GM18519 (cell line): ENCODE data around the gene STK32C.

Experiments
- ATAC-seq: cut with Tn5 transposase; IDR thresholded peaks from one replicate; pipeline ENCODE4 v1.9.1; 2021; ENCODE audit warnings: mild to moderate bottlenecking, moderate library complexity; ENCODE audit not compliant: unreplicated experiment, low FRiP score

The STK32C gene

DNA sequence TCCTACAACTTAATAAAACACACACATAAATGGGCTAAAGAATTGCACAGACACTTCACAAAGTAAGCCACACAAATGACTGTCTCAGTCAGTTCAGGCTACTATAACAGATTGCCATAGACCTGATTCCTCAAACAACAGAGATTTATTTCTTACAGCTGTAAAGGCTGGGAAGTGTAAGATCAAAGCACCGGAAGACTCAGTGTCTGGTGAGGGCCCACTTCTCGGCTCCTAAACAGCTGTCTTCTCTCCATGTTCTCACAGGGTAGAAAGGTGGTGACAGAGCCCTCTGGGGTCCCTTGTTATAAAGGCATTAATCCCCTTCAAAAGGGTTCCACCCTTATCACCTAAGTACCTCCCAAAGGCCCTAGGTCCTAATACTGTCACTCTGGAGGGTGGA lies 18.3 kb downstream of the STK32C start:
- no peak for ATAC-seq

DNA sequence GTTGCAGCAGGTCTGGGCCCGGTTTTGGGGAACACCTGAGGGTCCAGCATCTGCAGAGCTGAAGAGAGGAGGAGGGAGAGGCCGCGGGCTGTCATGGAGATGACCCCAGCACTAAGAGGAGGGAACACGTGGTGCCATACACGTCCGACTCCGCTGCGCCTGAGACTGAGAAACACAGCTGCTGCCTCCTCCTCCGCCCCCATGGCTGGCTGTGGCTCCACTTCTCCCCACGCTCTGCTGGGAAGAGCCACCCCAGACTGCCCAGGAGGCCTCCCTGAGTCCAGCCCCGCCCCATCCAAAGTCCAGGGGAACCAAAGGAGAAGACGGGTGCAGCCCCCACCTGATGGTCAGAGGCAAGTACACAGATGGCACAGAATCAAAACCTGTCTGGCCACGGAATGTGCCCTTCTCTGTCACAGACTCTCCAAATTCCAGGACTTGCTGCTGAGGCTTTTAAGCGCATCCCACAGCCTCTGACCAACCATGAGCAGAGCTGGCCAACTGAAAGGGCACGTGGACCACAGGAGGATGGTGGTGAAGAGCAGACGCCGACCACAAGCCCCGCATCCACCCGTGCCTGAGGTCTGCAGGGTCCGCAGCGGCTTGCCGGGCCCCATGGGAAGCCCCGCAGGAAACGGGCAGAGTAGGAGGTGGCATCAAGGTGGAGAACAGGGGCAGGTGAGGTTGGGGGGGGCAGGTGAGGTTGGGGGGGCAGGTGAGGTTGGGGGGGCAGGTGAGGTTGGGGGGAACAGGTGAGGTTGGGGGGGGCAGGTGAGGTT lies 24.0 kb downstream of the STK32C start:
- ATAC-seq, result no peak

DNA sequence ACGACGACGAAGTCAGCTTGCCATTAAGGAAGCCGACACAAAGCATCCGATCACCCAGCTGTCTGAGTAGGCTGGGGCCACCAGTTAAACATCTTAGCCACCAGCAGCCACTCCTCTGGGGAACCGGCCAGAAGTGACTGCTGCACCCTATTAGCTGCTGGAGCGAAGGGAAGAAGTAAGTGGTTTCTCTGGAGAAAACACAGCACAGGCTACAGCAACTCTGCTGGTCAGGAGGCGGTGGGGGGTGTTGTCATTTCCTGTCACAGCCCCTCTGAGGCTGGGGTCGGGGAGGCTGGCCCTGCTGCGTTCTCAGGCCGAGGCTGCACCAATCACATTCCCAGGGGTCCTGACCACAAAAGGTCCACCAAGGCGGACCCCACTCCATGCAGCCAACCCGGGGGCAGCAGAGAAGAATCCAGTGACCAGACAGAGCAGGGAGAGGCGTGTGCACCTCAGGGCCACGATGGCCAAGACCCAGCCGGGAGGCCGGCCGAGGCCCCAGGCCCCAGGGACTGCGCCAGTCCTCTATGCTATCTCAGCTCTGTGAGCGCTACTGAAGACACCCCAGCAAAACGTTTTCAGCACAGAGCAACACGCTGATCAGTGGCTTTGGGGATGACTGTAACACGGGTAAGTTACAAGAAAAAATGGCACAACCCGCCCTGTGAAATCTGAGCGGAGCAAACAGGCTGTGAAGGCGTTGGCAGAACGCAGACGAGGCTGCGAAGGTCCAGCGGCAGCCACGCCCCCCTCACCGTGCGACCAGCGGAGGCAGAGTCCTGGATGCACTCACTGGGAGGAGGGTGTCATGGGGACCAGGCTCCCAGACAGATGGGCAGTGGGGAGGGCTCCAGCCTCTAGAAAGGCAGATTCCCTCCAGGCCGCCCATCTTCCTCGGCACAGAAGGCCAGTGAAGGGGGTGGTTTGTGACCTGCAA lies 24.8 kb downstream of the STK32C start:
- no peak for ATAC-seq

DNA sequence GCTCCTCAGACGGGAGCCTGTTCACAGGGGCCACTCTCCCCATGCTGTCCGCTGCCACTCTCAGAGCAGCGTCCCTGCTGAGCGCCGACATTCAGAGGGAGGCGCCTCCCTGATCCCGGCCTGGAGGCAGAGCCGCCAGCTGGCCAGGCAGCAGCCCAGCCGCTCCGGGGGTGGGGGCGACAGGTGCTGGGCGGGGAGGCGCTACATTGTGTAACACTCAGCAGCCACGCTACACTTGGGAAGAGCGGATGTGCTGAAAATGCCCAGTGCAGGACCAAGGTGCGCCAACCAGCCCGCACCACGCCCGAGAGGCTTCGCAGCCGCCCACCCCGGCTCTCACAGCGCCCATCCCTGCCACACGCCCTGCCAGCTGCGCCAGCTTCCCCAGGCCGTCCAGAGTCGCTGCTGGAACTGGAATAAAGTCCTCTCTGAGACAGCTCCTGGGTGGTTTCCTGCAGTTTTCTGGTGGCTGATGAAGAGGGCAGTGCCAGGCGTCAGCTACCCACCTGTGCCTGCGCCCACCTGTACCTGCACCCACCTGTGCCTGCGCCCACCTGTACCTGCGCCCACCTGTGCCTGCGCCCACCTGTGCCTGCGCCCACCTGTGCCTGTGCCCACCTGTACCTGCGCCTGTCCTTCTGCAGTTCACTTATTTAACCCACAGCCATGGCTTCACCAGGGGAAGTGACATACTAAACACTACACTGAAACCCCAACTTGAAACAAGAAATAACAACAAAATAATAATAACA lies 25.7 kb downstream of the STK32C start:
- ATAC-seq, result no peak

DNA sequence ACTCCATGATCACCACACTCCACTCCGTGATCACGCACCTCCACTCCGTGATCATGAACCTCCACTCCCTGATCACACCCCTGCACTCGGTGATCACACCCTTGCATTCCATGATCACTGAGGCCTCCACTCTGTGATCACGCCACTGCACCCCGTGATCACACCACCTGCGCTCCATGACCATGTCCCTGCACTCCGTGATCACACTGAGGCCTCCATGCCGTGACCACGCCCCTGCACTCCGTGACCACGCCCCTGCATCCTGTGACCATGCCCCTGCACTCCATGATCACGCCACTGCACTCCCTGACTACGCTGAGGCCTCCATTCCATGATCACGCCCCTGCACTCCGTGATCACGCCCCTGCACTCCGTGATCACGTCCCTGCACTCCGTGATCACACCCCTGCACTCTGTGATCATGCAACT lies 27.1 kb downstream of the STK32C start:
- no peak for ATAC-seq

DNA sequence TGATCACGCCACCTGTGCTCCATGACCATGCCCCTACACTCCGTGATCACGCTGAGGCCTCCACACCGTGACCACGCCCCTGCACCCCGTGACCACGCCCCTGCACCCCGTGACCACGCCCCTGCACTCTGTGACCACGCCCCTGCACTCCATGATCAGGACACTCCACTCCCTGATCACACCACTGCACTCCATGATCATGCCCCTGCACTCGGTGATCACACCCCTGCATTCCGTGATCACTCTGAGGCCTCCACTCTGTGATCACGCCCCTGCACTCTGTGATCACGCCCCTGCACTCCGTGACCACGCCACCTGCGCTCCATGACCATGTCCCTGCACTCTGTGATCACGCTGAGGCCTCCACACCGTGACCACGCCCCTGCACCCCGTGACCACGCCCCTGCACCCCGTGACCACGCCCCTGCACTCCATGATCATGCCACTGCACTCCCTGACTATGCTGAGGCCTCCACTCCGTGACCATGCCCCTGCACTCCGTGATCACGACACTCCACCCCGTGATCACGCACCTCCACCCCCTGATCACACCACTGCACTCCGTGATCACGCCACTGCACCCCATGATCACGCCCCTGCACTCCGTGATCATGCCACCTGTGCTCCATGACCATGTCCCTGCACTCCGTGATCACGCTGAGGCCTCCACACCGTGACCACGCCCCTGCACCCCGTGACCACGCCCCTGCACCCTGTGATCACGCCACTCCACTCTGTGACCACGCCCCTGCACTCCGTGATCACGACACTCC lies 27.7 kb downstream of the STK32C start:
- ATAC-seq, result no peak

DNA sequence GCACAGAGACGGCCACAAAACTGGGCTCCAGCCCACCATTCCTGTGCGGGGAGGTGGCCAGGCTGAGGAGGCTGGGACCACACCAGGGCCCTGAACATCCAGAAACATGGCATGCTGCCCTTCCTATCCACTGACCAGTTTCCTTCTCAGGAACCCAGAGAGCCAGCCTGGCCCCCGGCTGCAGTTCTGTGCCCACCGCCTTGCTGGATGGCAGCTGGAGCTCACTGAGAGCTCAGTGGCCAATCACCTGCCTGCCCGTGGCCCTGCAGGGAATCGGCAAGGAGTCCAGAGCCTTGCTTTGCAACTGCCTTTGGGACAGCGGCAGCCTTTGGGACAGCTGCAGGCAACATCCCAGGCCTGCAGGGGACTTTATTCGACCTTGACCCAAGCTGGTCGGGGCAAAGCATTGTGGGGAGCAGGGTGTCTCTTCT lies 30.4 kb downstream of the STK32C start:
- no peak for ATAC-seq

DNA sequence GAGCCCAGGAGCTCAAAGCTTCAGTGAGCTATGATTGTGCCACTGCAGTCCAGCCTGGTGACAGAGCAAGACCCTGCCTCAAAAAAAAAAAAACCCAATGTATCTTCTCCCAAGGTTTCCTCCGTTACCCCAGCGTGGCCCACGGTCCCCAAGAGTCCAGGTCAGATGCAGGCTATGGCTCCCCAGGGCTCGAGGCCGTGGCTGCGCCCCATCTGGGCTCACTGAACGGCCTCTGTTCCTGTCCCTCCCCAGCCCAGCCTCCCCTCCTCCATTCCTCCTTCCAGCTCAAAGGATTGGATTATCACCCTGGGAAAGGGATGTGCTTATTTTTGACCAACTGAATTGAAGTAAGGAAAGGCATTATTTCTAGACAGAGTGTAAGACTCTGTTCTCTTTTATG lies 31.0 kb downstream of the STK32C start:
- no peak for ATAC-seq

DNA sequence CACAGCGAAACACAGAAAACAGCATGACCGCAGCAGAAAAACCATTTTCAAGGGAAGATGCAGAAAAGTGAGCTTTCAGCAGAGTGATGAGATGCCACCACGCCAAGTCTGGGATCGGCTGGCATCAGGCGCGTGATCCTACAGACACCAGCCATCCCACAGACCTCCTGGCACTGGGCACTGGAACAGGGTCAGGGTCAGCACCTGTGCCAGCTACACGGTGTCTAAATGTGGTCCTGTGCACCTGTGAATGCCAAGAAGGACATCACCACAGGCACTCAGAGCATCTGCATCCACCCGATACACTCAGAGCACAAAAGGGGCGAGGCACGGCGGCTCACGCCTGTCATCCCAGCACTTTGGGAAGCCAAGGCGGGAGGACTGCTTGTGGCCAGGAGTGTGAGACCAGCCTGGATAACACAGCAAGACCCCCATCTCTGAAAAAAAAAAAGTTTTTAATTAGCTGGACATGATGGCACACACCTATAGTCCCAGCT lies 31.5 kb downstream of the STK32C start:
- ATAC-seq, result no peak

DNA sequence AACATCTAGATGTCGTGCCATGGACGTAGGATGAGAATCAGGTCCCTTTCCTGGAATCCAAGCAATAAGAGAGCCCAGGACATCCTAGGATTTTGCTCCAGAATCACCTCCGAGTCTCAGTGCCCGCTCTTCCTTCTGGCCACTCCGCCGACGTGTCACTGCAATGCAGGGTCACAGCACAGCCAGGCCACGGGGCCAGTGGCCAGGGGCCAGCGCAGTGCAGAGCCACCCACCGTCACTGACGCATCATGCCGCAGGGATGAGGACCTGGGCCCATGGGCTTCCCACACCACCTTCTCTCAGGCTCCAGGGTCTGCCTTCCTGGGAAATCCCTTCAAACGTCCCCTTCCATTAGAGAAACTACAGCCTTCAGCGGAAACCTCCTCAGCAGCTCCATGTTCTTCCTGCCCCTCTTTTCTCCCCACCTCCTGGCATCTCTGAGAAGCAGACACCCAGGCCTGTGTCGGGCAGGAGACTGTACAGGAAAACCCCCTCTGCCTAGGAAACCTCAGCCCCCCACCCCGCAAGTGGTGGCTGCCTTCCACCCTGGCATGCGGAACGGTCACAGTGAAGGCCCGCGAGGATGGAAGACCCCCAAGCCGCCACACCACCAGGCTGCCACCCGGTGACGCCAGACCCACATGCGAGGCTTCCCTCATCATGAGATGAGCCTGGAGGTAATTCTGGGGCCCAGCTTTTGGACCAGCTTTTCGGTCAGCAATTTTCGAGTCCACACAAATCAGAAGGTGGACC lies 32.1 kb downstream of the STK32C start:
- no peak for ATAC-seq

DNA sequence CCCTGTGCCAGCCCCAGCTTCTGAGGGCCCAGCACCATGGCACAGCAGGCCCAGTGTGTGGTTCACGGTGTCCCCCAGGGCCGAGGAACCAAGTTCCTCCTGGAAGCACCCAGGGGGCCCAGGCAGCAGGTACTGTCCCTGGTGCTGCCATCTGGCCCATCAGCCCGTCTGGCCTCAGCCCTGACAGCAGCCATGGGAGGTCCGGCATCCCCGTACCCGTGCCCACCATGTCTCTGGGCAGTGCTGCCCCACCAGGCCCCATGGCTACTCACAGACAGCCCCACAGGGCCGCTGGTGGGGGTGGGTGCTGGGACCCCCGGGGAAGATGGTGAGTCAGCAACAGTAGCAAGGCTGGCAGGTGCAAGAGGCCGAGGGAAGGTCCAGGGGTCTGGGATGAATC lies 32.8 kb downstream of the STK32C start:
- no peak for ATAC-seq

DNA sequence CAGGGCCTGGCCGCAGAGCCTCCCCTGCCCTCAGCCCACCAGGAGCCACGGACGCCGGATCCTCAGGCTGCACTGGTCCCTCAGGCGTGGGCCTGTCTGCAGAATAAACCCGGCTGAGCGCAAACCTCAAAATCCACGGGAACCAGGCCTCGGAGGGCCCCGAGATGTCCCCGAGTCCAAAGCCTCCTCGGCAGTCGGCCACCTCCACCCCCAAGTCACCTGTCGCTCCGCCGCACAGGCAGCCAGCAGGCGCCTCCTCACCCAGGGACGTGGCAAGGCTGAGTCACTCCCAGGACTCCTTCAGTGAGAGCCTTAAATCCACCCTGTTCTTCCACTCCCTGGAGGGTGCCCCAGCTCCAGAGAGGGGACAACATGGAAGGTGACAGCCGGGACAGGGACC lies 33.2 kb downstream of the STK32C start:
- ATAC-seq, result no peak

DNA sequence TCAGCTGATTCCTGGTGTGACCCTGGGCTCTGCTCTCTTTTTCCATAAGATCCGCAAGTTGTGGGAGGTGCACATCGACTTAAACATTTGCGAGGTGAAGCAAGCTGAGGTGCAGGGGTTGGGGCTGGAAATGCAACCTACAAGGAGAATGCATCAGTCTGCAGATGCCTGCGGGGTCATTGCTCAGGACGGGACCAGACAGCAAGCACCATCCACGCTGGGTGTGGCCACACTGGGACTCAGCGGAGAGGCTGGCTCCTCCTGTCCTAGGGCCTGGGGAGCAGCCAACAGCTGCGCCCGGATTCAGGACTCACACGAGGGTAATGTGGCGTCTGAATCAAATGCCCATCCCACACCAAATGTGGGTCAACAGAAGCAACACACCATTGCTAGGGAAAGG lies 33.8 kb downstream of the STK32C start:
- no peak for ATAC-seq

DNA sequence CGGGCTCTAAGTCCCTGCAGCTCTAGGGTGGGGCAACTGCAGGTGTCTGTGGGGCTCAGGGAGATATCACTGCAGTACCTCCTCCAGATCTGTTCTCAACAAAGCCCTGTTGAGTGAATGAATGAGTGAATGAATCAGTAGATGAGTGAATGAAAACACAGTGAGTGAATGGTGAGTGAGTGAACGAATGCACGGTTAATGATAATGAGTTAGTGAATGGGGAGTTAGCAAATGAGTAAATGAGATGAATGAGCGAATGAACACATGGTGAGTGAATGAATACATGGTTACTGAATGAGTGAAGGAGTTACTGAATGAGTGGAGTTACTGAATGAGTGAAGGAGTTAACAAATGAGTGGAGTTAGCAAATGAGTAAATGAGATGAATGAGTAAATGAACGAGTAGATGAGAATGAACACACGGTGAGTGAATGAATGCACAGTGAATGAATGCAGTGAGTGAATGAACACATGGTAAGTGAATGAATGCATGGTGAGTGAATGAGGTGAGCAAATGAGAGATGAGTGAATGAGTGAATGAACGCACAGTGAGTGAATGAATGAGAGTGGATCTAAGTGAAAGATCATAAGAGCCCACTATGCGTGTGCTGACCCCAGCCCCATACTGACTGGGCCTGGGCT lies 34.3 kb downstream of the STK32C start:
- ATAC-seq, result no peak

DNA sequence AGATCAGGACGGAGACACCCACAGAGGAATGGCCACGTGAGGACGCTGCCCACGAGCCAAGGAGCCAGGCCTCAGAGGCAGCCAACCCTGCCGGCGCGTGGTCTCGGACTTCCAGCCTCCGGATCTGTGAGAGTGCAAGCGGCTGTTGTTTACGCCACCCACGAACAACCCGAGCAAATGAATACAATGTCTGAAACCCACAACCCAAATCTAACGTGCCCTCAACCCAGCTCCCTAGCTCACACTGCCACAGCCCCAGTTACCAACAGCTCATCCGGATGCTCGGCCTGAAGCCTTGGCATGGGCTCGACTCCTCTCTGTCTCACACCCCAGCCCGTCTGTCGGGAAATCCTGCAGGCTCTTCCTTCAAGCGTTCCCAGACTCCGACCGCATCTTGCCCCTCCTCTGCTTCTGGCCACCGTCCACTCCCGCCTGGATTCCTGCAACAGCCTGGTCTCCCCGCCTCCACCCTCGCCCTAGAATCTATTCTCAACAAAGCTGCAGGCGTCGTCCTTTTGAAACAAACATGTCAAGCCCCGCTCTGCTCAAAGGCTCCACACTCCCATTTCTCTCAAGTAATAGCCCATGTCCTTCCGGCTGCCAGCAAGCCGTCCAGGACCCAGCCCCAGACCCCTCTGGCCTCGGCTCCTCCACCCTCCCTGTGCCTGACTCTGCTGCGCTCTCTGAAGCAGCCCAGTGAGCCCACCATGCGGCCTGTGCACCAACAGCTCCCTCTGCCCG lies 35.3 kb downstream of the STK32C start:
- no peak for ATAC-seq

DNA sequence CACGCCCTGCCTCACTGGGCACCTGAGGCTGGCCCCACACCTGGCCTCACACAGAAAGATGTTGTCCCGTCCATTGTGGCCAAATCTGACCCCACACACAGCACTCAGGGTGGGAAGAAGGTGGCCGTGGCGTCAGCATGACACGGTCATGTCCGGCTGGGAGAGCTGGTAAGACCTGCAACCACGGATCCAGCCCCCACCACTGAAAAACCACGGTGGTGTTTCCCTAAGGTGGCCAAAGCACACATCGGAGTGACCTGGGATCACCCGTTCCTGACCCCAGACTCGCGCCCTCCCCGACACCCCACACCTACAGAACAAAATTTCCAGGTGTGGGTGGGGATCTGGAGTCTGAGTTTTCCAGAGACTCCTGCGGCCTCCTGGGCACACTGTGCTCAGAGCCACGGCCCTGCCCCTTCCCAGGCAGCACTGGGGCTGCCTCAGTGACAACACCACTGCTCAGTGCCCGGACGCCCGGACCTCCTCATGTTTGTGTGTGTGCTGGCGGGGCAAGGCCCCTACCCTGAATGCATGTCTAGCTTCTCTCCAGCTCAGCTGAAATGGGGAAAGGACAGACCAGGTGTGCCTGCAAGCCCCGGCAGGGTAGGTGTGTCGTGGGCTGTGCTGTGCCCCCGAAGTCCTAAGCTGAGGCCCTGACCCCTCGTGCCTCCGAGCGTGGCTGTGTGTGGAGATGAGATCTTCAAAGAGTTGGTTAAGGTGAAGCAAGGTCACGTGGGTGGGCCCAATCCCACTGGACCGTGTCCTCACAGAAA lies 36.1 kb downstream of the STK32C start:
- ATAC-seq, result no peak

DNA sequence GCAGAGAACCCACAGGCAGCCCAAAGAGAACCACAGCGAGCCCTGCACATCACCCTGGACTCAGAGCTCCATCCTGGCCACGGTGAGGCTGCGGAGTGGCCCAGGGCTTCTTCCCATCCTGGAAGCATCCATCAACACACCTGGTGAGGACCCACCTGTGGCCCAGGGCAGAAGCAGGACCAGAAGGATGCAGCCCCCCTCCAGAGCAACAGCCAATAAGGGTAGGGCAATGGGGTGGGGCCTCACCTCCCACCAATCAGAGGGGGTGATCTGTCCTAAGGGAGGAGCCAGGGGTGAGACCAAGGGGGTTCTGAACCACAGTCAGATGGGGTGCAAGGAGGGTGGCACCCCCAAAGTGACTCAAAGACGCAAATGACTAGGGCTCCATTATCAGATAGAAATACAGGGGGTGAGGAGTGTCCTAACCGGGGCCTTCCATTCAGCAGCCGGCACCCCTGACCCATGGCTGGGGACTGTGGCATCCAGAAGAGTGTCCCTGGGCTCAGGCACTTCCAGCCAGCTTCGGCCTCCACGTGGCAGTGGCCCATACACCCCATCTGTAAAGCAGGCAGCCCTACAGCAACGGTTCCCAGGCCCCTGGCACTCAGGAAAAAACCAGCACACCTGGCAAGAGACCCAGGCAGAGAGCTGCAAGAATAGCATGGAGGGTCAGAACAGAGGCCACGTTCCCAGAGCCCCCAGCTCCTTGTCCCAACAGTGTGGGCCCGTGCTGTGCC lies 36.9 kb downstream of the STK32C start:
- no peak for ATAC-seq
